ENCODE results near the gene TXNDC2.
"Not testable (repeated sequence)": the region's sequence is repeated elsewhere in the genome, so short reads cannot be mapped to it uniquely, and the experiment has no call there.

TXNDC2 gene

DNA sequence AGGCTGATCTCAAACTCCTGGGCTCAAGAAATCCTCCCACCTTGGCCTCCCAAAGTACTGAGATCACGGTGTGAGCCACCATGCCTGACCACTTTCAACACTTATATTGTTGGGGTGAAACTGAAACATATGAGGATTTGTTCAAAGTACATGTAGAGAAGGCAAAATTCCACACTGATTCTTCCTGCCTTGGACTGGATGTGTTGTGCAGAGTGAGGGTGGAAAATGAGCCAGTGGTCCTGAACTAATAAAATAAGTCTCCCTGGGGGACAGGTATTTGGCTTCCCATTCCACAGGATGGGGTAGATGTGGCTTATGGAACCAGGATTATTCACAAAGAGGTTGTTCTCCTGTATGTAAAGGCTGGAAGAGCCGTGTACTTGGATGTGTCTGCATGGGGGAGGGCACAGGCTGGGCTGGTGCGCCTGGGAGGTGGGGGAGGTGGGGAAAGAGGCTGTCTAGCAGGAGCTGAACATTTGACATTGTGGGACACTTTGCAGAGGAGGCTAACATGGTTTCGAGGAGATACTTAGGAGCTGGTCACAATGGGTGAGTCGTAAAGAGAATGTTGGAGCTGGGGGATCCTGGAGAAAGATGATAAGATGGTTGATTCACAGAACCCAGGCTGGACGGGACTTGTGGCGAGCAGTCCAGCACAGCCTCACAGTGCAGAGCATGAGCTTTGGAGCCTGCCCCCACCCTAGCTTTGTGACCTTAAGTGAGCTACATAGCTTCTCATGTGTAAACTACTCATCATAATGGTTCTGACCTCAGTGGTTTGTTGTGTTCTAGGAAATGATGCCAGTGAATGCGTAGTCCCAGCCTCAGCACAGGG lies at the start of gene TXNDC2:
TSS of gene TXNDC2 (plus strand) at position 804 of the 835 bp plus-strand sequence. CDS start 708 bp downstream, outside the sequence.
- DNase-seq, result no peak

DNA sequence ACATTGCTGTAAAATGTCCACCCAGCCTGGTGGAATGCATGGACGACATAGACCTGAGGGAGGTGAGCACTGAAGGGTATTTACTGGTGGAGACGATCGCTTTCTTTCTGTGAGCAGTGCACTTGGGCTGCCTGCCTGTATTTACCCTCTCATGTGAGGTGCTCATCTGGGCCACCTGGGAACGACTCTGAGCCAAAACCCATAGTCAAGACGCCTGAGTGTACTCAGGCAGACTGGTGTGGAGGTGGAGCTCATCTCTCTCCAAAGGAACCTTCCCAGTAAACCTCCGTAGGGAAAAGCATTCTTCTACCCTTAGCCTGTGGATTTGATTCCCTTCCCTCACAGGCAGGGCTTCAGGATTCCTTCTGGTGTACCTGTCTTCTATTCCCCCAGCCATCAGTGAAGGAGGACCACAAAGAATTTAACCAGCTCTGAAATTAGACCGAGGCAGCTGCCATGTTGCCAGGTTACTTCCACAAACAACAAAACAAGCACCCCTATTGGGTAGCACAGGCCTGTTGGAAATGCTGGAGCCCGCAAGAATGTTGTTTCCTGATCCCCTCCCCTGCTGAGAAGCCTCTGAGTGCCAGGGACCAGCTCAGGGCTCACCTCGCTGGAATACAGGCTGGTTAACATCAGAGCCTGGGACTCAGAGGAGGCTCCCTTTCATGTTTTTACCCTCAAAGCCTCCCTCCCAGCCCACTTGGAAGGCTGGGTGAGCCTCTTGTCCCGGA lies 47.5 kb upstream of the TXNDC2 start:
- peak; percentile 78 for DNase-seq

GRCh38 chr18:9839211-9839610 lies 46.6 kb upstream of the TXNDC2 start:
- no peak for DNase-seq

DNA sequence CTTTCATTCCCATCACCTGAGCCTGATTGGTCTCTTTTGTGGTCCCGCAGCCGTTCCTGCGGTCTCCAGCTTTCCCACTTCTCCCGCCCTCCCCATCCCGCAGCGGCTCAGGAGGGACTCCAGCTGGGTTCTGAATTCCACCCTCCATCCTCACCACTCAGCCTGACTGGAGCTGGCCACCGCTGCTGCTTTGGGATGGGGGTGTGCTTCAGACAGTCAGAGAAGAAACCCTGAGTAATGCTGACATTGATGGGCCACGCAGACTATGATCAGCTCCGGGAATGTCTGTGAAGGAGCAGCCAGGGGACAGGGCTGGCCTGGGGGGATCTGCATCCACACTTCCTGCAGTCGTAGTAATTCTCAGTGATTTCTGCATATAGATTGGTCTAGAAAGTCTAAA lies 45.9 kb upstream of the TXNDC2 start:
- no peak for DNase-seq

DNA sequence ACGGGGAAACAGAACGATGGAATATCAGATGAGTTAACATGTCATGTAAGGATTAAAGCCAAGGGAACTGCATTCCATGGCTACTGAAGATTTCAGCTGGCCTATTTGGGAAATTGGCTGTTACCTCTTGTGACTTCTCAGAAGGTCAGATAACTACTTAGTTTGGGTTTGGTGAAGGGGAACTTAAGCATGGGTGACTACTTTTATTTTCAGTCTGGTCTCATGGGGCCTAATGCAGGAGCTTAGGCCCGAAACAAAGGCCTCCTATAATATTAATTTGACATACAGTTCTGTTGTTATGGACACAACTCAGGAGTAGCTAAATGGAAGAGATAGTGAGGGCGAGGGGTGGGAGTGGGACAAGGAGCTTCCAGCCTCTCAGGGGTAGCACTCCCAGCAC lies 44.0 kb upstream of the TXNDC2 start:
- no peak for DNase-seq

- no peak for DNase-seq
These were observed 43.3 kb upstream of the TXNDC2 start for GRCh38 chr18:9842448-9842847.

DNA sequence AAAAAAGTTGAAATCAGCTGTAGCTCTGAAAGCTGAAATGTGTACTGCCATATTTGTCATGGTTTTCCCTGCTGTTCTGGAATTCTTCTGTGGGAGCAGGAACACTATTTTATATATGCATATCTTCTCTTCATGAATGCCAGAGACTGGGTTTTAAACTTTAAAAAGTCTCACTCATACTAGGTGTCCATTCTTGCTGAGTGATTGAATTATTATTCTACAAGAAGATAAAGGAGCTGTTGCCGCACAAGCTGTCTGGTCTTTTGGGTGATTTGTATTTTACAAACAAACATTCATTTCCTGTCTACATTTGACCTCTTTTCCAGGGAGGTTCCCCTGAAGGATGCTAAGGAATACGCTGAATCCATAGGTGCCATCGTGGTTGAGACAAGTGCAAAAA lies 40.5 kb upstream of the TXNDC2 start:
- no peak for DNase-seq

- no peak for DNase-seq
These were observed 39.4 kb upstream of the TXNDC2 start for GRCh38 chr18:9846162-9846925.

DNA sequence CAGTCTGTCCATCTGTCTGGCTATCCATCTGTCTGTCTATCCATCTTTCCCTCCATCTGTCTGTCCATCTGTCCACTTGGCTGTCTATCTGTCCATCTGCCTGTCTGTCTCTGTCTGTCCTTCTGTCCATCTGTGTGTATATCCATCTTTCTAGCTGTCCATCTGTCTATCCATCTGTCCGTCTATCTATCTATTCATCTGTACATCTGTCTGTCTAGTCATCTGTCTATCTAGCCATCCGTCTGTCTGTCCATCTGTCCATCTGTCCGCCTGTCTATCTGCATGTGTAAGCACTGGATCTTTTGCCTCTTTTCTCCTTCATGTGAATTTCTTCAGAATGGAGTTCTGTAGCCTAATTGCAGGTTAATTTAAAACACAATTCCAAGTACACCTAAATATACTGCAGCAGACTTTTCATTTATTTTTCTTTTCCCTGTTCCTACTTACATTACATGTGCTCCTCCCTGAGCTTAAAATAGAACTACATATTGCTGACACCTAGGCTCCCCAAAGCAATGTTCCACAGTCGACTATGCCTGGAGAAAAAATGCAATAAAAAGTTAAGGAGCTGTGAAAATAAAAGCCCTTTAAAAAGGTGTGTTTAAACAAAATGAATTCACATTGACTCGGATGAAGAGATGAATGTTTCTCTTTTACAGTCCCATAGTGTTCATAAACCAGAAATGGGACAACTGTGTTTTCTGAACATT lies 37.4 kb upstream of the TXNDC2 start:
- no peak for DNase-seq

- DNase-seq, result peak; percentile 67
These were observed 36.1 kb upstream of the TXNDC2 start for GRCh38 chr18:9849407-9850283.

GRCh38 chr18:9850309-9850708 lies 35.5 kb upstream of the TXNDC2 start:
- no peak for DNase-seq

DNA sequence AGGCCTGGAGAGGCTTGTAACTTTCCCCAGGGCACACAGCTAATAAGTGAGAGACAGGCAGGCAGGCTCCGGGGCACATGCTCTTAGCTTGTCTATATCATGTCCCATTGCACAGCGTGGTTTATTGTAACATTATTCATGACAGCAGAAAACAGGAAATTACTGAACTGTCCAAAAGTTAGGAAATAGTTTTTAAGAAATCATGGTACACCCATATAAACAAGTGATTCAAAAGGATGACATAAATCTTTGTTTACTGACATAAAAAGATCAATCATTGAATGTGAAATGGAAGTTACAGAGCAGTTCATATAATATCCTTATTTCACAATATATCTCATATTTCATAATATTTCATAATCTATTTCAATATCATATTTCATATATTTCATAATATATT lies 34.3 kb upstream of the TXNDC2 start:
- DNase-seq, result no peak

DNA sequence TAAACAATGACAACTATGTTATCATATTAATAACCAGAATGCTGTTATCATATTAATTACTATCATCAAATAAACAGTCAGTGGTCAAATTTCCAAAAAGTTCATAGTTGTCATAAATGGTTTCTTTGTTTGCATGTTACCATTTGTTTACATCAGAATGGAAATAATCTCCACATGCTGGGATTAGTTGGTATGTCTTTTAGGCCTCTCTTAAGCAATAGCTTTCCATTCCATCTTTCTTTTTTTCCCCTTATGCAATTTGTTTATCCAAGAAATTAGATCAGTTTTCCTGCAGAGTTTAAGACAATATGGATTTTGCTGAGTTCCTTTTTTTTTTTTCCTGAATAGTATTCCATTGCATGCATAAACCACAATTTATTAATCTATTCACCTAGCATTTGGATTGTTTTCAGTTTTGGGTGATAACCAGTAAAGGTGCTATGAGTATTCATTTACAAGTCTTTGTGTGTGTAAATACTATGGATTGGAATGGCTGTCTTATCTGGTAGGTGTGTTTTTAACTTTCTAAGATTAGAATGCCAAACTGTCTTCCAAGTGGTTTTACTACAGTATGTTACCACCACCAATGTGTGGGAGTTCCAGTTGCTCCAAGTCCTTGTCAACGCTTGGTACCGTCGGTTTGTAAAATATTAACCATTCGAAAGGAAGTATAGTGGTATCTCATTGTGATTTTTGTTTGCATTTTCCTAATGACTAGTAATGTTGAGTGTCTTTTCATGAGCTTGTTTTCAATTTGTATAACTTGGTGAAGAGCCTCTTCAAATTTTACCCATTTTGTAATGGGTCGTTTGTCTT lies 33.3 kb upstream of the TXNDC2 start:
- DNase-seq, result no peak

- no peak for DNase-seq
These were observed 30.7 kb upstream of the TXNDC2 start for GRCh38 chr18:9854801-9855676.

DNA sequence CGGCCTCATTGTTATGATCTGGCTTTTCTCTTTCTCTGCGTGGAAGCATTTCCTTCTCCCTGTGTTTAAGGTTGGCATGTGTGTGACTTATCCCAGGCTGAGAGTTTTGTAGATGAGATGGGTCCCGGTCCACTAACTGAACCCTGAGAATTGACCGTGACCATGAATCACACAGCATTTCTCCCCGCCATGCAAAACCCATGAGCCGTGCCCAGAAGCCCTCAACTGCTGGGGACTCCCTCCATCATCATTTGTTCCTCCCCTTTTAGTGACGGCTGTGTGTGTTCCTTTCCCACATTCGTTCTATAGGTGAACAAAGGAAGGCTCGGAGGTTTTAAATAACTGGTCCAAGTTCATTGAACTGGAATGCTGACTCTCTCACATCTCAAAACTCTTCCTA lies 30.1 kb upstream of the TXNDC2 start:
- no peak for DNase-seq

DNA sequence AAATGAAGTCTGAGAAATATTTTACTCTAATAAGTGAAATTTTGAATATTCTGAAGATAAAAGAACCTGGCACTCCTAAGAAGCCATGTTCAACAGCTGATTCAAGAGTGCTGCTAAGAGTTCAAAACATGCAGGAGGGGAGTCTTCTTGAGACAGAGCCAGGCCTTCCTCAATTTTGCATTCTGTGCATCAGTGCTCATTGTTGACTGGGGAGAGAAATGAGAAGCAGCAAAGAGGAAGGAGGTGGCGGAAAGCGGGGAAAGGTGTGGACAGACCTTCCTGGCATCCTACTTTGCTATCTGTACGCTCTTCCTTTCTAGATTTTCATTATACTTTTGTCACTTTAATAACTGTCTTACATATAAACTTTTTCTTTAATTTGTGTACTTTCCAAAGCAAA lies 29.7 kb upstream of the TXNDC2 start:
- DNase-seq, result no peak

DNA sequence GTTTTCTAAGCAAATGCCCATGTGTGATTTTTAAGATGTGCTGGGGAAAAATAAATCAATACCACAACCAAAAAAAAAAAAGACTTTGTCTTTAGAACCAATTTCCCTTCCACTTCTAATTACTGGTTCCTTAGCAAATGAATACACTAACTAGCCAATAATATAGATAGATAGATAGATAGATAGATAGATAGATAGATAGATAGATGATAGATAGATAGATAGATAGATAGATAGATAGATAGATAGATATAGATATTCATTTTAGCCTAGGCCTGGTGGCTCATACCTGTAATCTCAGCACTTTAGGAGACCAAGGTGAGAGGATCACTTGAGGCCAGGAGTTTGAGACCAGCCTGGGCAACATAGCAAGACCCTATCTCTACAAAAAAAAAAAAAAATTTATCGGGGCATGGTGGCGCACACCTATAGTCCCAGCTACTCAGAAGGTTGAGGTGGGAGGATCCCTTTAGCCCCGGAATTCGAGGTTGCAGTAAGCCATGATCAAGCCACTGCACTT lies 28.2 kb upstream of the TXNDC2 start:
- DNase-seq, result not testable (repeated sequence)

- DNase-seq, result no peak
These were observed 27.1 kb upstream of the TXNDC2 start for GRCh38 chr18:9858642-9859041.

- DNase-seq, result no peak
These were observed 26.5 kb upstream of the TXNDC2 start for GRCh38 chr18:9859232-9859631.

DNA sequence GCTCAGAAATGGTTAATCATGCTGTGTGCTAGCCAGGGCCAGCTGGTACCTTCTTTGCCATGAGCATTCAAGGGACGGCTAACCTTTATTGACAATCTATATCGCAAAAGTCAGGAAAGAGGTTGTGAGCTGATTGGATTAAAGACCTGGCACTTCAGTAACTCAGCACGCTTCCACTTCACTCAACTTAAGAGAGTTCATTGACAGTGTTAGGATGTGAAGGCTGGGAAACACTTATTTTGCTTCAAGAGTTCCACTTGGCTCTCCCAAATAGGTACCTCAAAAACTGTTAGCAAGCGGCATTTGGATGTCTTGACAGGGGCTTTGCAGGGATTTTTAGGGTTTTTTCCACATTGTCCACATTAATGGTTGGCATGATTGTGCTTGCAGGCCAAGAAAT lies 25.1 kb upstream of the TXNDC2 start:
- DNase-seq, result no peak

Data from femur (tissue), 1 donor.